HG03571 (cell line): ENCODE results near the gene STARD6.
"Not testable (repeated sequence)": the region's sequence is repeated elsewhere in the genome, so short reads cannot be mapped to it uniquely, and the experiment has no call there.

Experiments
- ATAC-seq: cut with Tn5 transposase; IDR thresholded peaks from one replicate; pipeline ENCODE4 v1.9.1; 2021; ENCODE audit not compliant: unreplicated experiment

Gene STARD6

GRCh38 chr18:54357660-54358494 is at the start of gene STARD6, which contains the start of gene C18orf54:
Gene STARD6, minus strand, starts transcription at chr18:54357858. Its CDS starts 3,285 bp downstream, at chr18:54354573.
Gene C18orf54, plus strand, starts transcription at chr18:54357906. Its CDS starts 2,667 bp downstream, at chr18:54360573.
- peak; percentile 94 for ATAC-seq

DNA sequence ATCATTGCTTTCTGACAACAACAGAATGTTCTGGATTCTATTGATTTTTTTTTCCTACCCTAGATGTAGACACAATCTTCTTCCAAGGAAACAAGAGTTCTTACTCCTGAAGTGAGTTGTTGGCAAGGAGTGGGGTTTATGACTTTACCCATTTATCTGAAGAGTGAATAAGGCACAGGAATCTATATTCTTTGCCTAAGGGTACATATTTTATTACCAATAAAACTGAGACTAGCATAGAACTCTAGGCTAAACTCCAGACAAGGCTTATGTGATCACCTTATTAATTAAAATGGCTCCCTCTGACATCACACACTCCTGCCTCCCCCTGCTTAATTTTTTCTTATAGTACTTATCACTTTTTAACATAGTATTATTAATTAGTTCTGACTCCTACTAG is 47.6 kb upstream of the STARD6 start:
- no peak for ATAC-seq

DNA sequence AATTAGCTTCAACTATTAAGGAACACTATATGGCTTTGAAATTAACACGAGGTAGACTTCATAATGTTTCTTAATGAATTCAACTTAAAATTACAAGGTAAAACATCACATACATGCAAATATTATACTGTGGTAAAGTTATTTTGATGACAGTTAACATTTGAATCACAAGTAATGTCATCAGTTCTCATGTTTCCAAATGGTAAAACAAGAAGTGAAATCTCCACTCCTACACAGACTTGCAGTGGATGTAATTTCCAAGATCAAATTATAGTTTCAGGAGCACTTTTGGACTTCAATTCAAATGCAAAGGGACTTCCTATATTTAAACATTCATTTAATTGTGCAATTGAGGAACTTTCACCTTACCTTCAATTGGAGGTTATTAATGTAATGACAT is 39.1 kb upstream of the STARD6 start:
- no peak for ATAC-seq

GRCh38 chr18:54393648-54394294 is 36.1 kb upstream of the STARD6 start:
- ATAC-seq = no peak

DNA sequence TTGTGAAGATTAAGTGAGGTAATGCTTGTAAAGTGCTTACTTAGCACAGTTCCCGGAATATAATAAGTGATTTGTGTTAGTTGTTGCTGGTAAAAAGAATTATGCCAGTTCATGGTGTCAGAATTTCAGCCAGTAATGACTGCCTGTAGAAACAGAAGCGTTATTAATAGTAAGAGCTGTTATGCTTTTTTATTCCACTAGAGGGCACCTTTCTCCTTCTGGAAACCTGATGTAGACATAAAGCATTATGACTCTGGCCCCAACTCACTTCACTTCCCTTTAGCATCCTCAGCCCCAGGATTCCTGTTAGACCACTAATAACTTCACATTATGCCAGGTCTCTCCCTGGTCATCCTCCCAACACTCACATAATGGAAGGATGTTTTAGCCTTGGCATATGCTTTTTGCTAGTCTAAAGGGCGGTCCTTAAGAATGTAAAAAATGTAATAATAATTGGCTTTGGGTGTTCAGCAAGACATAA is 34.9 kb upstream of the STARD6 start:
- ATAC-seq = peak; percentile 67

DNA sequence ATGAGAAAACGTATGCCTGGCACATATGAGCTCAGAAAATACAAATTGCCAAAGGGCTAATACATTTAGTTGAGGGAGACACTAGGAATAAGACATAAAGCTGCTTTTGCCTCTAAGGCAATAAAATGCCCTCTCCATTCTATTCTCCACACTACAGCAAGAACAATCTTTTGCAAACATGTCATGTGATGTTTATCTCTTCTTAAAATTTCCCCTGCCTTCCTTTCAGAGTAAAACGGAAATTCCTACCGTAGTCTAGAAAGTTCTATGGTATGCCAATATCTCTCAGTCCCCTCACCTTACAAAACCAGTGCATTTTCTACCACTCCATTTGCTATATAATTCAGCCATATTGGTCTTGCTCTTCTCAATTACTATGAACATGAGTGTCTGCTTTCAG is 33.2 kb upstream of the STARD6 start:
- no peak for ATAC-seq

- ATAC-seq = no peak
These were observed 31.5 kb upstream of the STARD6 start for GRCh38 chr18:54389143-54389505.

DNA sequence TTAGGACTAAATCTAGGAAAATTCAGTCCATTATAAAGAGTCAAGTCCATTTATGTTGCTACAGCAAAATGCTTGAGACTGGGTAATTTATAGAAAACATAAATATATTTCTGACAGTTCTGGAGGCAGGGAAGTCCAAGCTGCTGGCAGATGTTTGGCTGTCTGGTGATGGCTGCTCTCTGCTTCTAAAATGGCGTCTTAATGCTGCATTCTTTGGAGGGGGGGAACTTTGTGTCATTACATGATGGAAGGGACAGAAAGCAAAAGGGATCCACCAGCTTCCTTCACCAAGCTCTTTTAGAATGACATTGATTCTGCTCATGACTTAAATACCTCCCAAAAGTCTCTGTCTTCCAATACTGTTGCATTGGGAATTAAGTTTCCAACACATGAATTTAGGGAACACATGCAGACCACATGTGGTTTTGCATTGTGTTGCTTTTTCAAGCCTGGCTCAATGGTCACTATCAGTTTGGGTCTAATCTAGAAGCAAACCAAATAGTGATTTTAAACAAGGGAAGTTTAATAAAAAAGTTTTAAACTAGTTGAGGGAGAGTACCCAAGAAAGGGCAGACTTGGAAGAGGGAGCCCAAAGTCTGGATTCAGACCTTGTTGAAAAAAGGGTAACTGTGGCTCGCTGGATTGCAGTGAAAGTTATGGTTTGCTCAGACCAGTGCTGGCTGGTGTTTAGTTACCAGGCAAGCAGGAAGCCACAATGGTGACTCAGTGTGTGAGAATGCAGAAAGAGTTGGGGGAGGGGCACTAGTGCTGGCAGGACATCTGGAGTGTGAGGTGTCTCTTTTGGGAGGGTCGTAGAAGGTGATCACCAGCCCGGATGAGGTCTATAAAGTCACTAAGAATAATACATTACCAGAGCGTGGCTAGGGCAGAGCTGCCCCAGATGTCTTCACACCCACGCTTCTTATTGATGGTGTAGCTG is 30.8 kb upstream of the STARD6 start:
- ATAC-seq = peak; percentile 89

DNA sequence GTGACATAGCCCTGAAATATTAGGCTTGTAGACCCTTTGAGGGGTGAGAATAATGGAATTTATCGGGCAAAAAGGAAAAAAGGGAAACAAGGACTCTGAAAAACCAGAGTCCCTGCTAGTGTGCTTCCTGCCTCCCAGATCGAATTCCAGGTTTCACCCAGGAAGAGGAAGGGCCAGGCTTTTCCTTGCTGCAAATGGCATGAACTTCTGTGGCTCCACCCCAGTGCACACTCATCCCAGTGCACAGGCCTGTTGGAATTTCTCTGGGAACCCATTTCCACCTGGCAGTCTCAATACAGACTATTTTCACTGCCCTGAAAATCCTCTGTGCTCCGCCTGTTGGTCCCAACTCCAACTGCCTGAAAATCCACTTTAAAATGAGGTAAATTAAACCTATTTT is 30.0 kb upstream of the STARD6 start:
- ATAC-seq = no peak

GRCh38 chr18:54386800-54387495 is 29.3 kb upstream of the STARD6 start:
- ATAC-seq = not testable (repeated sequence)

DNA sequence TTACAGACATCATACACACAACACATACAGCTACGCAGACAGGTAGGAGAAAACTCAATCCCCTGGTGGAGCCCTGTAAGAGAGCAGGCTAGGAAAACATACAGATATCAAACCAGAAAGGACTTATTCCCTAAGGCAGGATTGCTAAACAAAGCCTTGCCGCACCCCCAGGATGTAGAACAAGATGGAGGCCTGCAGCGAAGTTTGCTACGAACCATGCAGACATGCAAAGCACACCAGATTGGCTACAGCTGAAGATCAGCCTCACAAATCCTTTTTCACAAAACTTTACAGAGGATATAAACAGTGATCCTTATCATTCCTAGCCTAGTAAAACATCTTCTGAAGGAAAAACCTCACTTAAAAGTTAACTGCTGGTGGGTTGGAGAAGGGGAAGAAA is 28.4 kb upstream of the STARD6 start:
- no peak for ATAC-seq

DNA sequence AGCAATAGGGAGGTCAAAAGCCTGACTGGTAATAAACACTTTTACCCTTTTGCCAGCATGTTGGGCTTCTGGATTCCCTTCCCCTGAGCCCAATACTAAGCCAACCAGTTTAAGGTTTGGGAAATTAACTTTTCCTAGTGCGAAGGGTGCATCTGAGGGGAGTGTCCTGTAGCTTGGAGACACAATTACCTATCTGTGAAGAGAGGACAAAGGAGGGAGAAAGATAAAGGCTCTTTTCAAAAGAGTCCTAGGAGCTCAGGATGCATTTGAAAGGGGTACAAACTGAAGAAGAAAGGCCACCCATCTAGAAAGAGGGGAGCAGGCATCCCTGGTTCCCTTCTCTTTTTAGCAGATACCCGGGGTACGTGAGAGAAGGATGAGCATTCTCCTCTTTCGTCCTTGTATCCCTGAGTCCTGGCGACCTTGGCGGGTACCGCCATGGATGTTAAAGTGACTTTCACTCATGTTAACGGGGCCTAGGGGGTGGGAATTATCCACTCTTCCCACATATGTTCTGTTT is 25.1 kb upstream of the STARD6 start:
- ATAC-seq = no peak

GRCh38 chr18:54382076-54382475 is 24.4 kb upstream of the STARD6 start:
- no peak for ATAC-seq

DNA sequence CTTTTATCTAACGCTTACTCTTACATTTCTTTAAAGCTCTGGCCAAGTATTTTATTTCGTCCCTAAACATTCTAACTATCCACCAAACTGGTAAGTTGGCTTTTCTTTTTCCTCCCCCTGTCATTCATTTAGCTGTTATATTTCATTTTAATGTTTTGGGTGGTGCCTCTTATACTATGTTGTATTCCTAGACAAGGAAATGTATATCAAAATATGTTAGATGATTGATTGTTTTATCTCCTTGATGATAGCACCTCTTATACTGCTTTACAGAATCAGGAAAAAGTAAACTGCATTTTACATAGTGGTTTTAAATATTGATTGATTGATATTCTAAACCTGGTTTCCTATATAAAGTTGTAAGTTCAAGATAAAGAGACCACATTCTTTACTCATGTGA is 24.0 kb upstream of the STARD6 start:
- no peak for ATAC-seq

DNA sequence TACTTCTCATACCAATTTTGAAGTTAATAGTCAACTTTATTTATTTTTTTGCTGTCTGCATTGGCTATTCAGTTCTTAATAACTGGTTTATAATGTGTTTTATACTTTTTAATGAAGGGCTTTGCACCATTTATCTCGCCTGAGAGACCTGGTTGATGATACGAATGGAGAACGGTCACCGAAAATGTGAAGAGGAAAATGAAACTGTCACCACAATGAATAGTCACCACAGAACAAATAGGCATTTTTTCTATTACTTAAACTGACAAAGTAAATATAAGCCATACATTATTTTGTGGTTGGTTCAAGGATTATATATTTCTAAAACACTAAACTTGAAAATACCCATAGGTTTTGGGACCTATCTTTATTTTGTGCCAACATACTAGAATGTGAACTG is 20.4 kb upstream of the STARD6 start:
- ATAC-seq = no peak

- ATAC-seq = no peak
These were observed 2.7 kb upstream of the STARD6 start for GRCh38 chr18:54360406-54360805.

- ATAC-seq = no peak
These were observed 1.6 kb upstream of the STARD6 start for GRCh38 chr18:54359233-54359632.

DNA sequence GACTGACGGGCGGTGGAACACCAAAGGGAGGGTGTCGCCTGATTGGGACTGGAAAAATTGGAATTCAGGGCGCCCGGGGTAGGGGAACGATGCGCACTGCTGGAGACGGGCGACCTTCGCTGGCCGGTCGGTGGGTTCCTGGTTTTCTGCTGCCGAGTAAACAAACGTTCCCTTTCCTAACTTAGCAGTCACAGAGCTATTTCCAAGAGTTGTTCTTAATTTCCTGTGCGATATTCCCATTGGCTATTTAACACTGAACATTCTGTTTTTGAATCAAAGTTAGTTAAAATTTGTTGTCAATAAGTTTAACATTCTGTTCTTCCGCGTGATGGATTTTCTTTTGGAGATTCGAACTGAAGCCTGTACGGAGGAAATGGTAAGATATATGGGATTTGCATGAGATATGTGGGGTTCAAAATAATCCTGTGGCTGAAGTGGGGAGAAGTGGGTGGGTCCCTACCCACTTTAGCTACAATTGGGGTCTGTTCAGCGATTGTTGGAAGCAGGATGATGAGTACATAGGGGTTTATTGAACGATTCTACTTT is 910 bp upstream of the STARD6 start:
- ATAC-seq = peak; percentile 10

- peak; percentile 44 for ATAC-seq
These were observed 487 bp downstream of the STARD6 start for GRCh38 chr18:54357082-54357659.

DNA sequence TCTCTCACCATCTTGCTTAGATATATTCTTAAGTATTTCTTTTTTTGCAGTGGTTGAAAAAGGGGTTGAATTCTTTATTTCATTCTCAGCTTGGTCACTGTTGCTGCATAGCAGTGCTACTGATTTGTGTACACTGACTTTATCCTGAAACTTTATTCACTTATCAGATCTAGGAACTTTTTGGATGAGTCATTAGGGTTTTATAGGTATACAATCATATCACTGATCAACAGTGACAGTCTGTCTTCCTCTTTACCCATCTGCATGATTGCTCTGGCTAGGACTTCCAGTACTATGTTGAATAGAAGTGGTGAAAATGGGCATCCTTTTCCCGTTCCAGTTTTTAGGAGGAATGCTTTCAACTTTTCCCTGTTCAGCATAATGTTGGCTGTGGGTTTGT is 6.5 kb downstream of the STARD6 start:
- ATAC-seq = no peak
